Endothelial cell of umbilical vein (primary cell): ENCODE measurements around the gene KLF2.

ENCODE experiments used
- EZH2 ChIP-seq: IDR thresholded peaks from 2 replicates; pipeline ENCODE4 v1.6.1; 2012; ENCODE audit warnings: borderline replicate concordance, low read depth, mild to moderate bottlenecking, moderate library complexity, low read length, inconsistent platforms; ENCODE audit not compliant: severe bottlenecking
- FOS ChIP-seq: IDR thresholded peaks from 2 replicates; pipeline ENCODE4 v1.6.1; 2011; ENCODE audit warnings: mild to moderate bottlenecking, low read length, moderate library complexity, borderline replicate concordance; ENCODE audit not compliant: insufficient read depth
- GATA2 ChIP-seq: IDR thresholded peaks from 2 replicates; pipeline ENCODE4 v1.7.0; 2011; ENCODE audit warnings: low read depth, mild to moderate bottlenecking, moderate library complexity, mixed read lengths, low read length; ENCODE audit not compliant: insufficient read length, insufficient read depth
- JUN ChIP-seq: IDR thresholded peaks from 2 replicates; pipeline ENCODE4 v1.6.1; 2011; ENCODE audit warnings: borderline replicate concordance, low read depth; ENCODE audit not compliant: insufficient read length, insufficient read depth
- MYC ChIP-seq: IDR thresholded peaks from one replicate; pipeline ENCODE4 v1.6.1; 2011; ENCODE audit warnings: mild to moderate bottlenecking, low read depth, low read length
- POLR2A ChIP-seq: IDR thresholded peaks from 2 replicates; pipeline ENCODE4 v1.6.1; 2012; ENCODE audit warnings: low read depth, mild to moderate bottlenecking, control low read depth, low read length
- POLR2AphosphoS5 ChIP-seq: IDR thresholded peaks from 2 replicates; pipeline ENCODE4 v1.6.1; 2012; ENCODE audit warnings: low read depth, mild to moderate bottlenecking, control low read depth, low read length, moderate library complexity; ENCODE audit not compliant: insufficient read depth
- TF ChIP-seq, protein P1 (sequence below): IDR thresholded peaks from 2 replicates; pipeline ENCODE4 v1.6.1; 2011; ENCODE audit not compliant: insufficient read depth, insufficient read length
- TF ChIP-seq, protein P2 (sequence below), 2 donors: IDR thresholded peaks; 1 replicate in 1 of 2; 2 replicates in 1 of 2; pipeline ENCODE4 v1.5.1; 2011; ENCODE audit warnings: low read length in 2 of 2, mild to moderate bottlenecking in 2 of 2, moderate library complexity in 2 of 2, control low read depth in 1 of 2, inconsistent platforms in 1 of 2, low read depth in 1 of 2; ENCODE audit not compliant: insufficient read depth in 1 of 2; ENCODE audit errors: extremely low read depth in 1 of 2

DNA sequence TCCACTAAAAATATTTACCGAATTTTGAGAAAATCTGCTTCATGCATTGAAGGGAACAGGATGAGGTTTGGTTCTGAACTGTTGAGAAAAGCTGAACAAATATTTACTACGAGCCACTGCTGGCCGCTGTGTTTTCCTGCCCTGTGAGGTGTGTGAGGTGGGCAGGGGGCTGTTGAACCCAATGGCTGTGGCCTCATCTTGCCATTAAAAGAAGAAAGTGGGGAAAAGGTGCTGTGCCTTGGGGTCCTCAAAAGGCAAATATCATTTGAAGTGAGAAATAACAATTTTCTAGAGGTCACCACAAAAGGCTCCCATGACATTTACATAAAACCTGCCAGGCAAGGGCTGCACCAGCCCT lies 44.7 kb downstream of the KLF2 start:
- TF ChIP-seq, protein P1, sequence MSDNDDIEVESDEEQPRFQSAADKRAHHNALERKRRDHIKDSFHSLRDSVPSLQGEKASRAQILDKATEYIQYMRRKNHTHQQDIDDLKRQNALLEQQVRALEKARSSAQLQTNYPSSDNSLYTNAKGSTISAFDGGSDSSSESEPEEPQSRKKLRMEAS = no peak
- TF ChIP-seq POLR2AphosphoS5 (no peak), EZH2 (no peak), GATA2 (no peak), POLR2A (no peak), FOS (no peak), JUN (no peak), MYC (no peak)
- TF ChIP-seq, protein P2, sequence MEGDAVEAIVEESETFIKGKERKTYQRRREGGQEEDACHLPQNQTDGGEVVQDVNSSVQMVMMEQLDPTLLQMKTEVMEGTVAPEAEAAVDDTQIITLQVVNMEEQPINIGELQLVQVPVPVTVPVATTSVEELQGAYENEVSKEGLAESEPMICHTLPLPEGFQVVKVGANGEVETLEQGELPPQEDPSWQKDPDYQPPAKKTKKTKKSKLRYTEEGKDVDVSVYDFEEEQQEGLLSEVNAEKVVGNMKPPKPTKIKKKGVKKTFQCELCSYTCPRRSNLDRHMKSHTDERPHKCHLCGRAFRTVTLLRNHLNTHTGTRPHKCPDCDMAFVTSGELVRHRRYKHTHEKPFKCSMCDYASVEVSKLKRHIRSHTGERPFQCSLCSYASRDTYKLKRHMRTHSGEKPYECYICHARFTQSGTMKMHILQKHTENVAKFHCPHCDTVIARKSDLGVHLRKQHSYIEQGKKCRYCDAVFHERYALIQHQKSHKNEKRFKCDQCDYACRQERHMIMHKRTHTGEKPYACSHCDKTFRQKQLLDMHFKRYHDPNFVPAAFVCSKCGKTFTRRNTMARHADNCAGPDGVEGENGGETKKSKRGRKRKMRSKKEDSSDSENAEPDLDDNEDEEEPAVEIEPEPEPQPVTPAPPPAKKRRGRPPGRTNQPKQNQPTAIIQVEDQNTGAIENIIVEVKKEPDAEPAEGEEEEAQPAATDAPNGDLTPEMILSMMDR (IDR thresholded peaks at IDR 0.05; ENCODE audit: extremely low read depth in 1 of 2, insufficient read depth in 1 of 2, low read depth in 1 of 2, low read length in 2 of 2) = no peak
